CD4-positive, alpha-beta T cell (primary cell): ENCODE results near the gene BEX2. TPM values are rescaled to one million over a fixed set of nuclear protein-coding genes. Genes with fewer than 3 reads are reported as not detected.

ENCODE experiments used
- ATAC-seq: fragments of 200-7000 bp; cut with Tn5 transposase; one replicate; pipeline ENCODE4 v1.10.0; 2022; ENCODE audit warnings: mild to moderate bottlenecking; ENCODE audit not compliant: poor library complexity
- CTCF ChIA-PET: fragments of 350-600 bp; sonication (Branson Sonifier 250); formaldehyde crosslinking; loops from one replicate; lab custom pipeline; 2021; ENCODE audit warnings: antibody characterized with exemption, inconsistent platforms; lab: Charles Lee
- POLR2A ChIA-PET: fragments of 350-600 bp; sonication (Branson Sonifier 250); formaldehyde crosslinking; loops from one replicate; lab custom pipeline; 2021; ENCODE audit warnings: antibody characterized with exemption, inconsistent platforms; lab: Charles Lee
- DNase-seq, 14 experiments: peaks; one replicate each; pipeline ENCODE4 v3.0.0-alpha.2; 2013 to 2020; ENCODE audit warnings: mixed read lengths in 2 of 14
- H3K27ac ChIP-seq, 2 donors: one replicate each; pipeline versions ENCODE4 v1.5.1 to v1.7.0; 2013; ENCODE audit warnings: low read length in 2 of 2, low read depth in 1 of 2, mild to moderate bottlenecking in 1 of 2
- H3K27me3 ChIP-seq, 2 experiments: 1 replicate in 1 of 2; 2 replicates in 1 of 2; pipeline versions ENCODE4 v1.6.1 to v1.7.0; 2013; ENCODE audit warnings: low read length in 2 of 2, control low read depth in 1 of 2, mild to moderate bottlenecking in 1 of 2, moderate library complexity in 1 of 2; ENCODE audit not compliant: insufficient read depth in 2 of 2, control insufficient read depth in 1 of 2
- H3K36me3 ChIP-seq: one replicate; pipeline ENCODE4 v1.6.1; 2013; ENCODE audit warnings: low read length, control low read depth; ENCODE audit not compliant: insufficient read depth
- H3K4me1 ChIP-seq: one replicate; pipeline ENCODE4 v1.6.1; 2013; ENCODE audit warnings: low read length, control low read depth; ENCODE audit not compliant: insufficient read depth
- H3K4me3 ChIP-seq: one replicate; pipeline ENCODE4 v1.5.1; 2013; ENCODE audit warnings: mild to moderate bottlenecking, low read length, moderate library complexity
- H3K9me3 ChIP-seq, 2 experiments: 1 replicate in 1 of 2; 2 replicates in 1 of 2; pipeline versions ENCODE4 v1.6.1 to v1.7.0; 2013; ENCODE audit warnings: low read length in 2 of 2, mild to moderate bottlenecking in 2 of 2, control low read depth in 1 of 2, moderate library complexity in 1 of 2; ENCODE audit not compliant: control insufficient read depth in 1 of 2, insufficient read depth in 1 of 2
- H3K27ac Mint-ChIP-seq: one replicate; pipeline ENCODE4 v1.8.0; 2020; ENCODE audit warnings: mixed read lengths
- H3K27me3 Mint-ChIP-seq: one replicate; pipeline ENCODE4 v1.8.0; 2021; ENCODE audit warnings: mixed read lengths
- H3K36me3 Mint-ChIP-seq: one replicate; pipeline ENCODE4 v1.8.0; 2021; ENCODE audit warnings: low read depth, mixed read lengths
- H3K4me1 Mint-ChIP-seq: one replicate; pipeline ENCODE4 v1.8.0; 2021; ENCODE audit warnings: low read depth, mixed read lengths
- H3K4me3 Mint-ChIP-seq: one replicate; pipeline ENCODE4 v1.8.0; 2020; ENCODE audit warnings: mild to moderate bottlenecking, mixed read lengths
- H3K9me3 Mint-ChIP-seq: one replicate; pipeline ENCODE4 v1.8.0; 2020; ENCODE audit warnings: mixed read lengths
- intact Hi-C, 2 experiments: fragments of 100-400 bp; cut with DNase I in 1 of 2; cut with micrococcal nuclease in 1 of 2; formaldehyde crosslinking; loops; one replicate each; pipeline versions ENCODE4 v1.15.1 to v1.9.0; 2023 to 2025; cut with DNase I, micrococcal nuclease
- total RNA-seq, 174 experiments: library from RNA in 2 of 174; stranded (reverse) in 2 of 174; gene quantifications; one replicate each; pipeline ENCODE4 v1.2.3 and lab custom pipeline; 2021 to 2026
- TF ChIP-seq, protein P1 (sequence below): fragments of 200-600 bp; IDR thresholded peaks from one replicate; pipeline ENCODE4 v1.8.0; 2022; ENCODE audit warnings: antibody characterized with exemption, mild to moderate bottlenecking

BEX2 gene
- total RNA-seq, 2 experiments from 2014 or later, result 46.4 to 49.3 TPM

DNA sequence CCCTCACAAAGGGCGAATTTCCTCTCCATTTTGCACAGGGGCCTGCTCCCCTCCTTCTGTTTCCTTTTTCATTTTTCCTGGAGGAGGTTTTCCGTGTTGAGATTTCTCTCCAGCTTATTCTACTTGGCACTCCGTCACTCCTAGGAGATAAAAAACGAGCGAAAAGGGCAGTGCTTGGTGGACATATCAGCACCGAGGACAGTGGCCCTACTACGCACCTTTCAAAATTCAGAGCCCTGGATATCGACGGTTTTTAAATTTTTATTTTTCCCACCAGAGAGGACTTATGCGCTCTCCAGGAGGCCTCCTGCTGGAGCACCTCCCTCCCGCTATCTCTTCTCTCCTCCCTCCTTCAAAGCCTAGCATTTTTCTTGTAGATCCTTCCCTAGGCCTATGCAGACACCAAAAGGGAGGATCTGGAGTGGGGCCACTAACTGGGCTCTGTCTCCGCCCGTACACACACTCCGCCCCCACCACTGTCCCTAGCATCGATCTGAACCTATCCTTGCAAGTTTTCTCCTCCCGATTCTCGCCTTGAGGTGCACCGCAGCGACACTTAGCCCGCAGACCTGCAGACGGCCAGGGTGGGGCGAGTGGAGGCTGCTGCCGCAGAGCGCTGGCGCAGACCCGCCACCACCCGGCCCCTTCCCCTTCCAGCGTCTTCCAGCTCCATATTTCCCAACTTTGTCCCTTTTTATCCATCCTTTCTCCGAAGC lies 37.0 kb upstream of the BEX2 start:
- TF ChIP-seq, protein P1, sequence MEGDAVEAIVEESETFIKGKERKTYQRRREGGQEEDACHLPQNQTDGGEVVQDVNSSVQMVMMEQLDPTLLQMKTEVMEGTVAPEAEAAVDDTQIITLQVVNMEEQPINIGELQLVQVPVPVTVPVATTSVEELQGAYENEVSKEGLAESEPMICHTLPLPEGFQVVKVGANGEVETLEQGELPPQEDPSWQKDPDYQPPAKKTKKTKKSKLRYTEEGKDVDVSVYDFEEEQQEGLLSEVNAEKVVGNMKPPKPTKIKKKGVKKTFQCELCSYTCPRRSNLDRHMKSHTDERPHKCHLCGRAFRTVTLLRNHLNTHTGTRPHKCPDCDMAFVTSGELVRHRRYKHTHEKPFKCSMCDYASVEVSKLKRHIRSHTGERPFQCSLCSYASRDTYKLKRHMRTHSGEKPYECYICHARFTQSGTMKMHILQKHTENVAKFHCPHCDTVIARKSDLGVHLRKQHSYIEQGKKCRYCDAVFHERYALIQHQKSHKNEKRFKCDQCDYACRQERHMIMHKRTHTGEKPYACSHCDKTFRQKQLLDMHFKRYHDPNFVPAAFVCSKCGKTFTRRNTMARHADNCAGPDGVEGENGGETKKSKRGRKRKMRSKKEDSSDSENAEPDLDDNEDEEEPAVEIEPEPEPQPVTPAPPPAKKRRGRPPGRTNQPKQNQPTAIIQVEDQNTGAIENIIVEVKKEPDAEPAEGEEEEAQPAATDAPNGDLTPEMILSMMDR, result no peak
- no peak overlapping the region for H3K4me3 Mint-ChIP-seq
- Histone ChIP-seq H3K27ac (no peak overlapping the region), H3K9me3 (no peaks in the 10 kb centered on the region), H3K36me3 (no peaks in the 10 kb centered on the region), H3K4me3 (no peak overlapping the region), H3K27me3 (no peaks in the 10 kb centered on the region), H3K4me1 (no peaks in the 10 kb centered on the region)
- H3K9me3 Mint-ChIP-seq, result no peaks in the 10 kb centered on the region
- intact Hi-C loops, result no loop called here
- no peak for ATAC-seq
- no peaks in the 10 kb centered on the region for H3K4me1 Mint-ChIP-seq
- no peaks in the 10 kb centered on the region for H3K36me3 Mint-ChIP-seq
- POLR2A ChIA-PET, result no interaction called here
- CTCF ChIA-PET, result no interaction called here
- H3K27me3 Mint-ChIP-seq, result peaks cover 8% of the 10 kb centered on the region
- H3K27ac Mint-ChIP-seq, result no peak overlapping the region
- DNase-seq, result no peak

DNA sequence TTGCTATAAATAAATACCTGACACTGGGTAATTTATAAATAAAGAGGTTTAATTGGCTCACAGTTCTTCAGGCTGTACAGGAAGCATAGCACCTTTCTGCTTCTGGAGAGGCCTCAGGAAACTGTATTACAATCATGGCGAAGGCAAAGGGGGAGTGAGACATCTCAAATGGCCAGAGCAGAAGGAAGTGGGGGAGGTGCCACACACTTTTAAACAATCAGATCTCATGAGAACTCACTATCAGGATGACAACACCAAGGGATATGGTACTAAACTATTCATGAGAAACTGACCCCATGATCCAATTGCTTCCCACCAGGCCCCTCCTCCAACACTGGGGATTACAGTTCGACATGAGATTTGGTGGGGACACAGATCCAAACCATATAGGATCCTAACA lies 33.8 kb upstream of the BEX2 start:
- ChIA-PET CTCF (no interaction called here), POLR2A (no interaction called here)
- Histone ChIP-seq H3K27ac (no peak overlapping the region), H3K9me3 (no peaks in the 10 kb centered on the region), H3K27me3 (no peaks in the 10 kb centered on the region), H3K4me3 (no peak overlapping the region), H3K4me1 (no peaks in the 10 kb centered on the region), H3K36me3 (no peaks in the 10 kb centered on the region)
- peaks cover 8% of the 10 kb centered on the region for H3K27me3 Mint-ChIP-seq
- no peak for DNase-seq
- ATAC-seq, result no peak
- no peaks in the 10 kb centered on the region for H3K9me3 Mint-ChIP-seq
- no peaks in the 10 kb centered on the region for H3K4me1 Mint-ChIP-seq
- H3K36me3 Mint-ChIP-seq, result no peaks in the 10 kb centered on the region
- no peak overlapping the region for H3K27ac Mint-ChIP-seq
- intact Hi-C loops, result no loop called here
- TF ChIP-seq, protein P1, result no peak
- no peak overlapping the region for H3K4me3 Mint-ChIP-seq

GRCh38 chrX:103343105-103343504 lies 32.3 kb upstream of the BEX2 start:
- Histone ChIP-seq H3K27me3 (no peaks in the 10 kb centered on the region), H3K4me1 (no peaks in the 10 kb centered on the region), H3K4me3 (no peak overlapping the region), H3K27ac (no peak overlapping the region), H3K9me3 (no peaks in the 10 kb centered on the region), H3K36me3 (no peaks in the 10 kb centered on the region)
- no peaks in the 10 kb centered on the region for H3K4me1 Mint-ChIP-seq
- H3K27ac Mint-ChIP-seq, result no peak overlapping the region
- ChIA-PET POLR2A (no interaction called here), CTCF (interaction anchor here (1.0 to 1.2 kb wide), 2 partner anchors 18 to 122 kb away, joined by 3 read pairs; no protein-coding TSS in a partner anchor)
- H3K27me3 Mint-ChIP-seq, result peaks cover 4% of the 10 kb centered on the region
- TF ChIP-seq, protein P1, result peak; percentile 58
- H3K36me3 Mint-ChIP-seq, result no peaks in the 10 kb centered on the region
- no peak overlapping the region for H3K4me3 Mint-ChIP-seq
- DNase-seq, result peak in 13 of 14 experiments; percentile 5 to 68 (median 29)
- intact Hi-C loops, result loop anchor here (1.0 kb wide), 1 partner anchor 121 kb away; no protein-coding TSS in a partner anchor
- no peaks in the 10 kb centered on the region for H3K9me3 Mint-ChIP-seq
- peak; percentile 48 for ATAC-seq
